H9 (cell line): ENCODE measurements around the gene PRDX2. TPM values are rescaled to one million over a fixed set of nuclear protein-coding genes. Genes with fewer than 3 reads are reported as not detected.
A peak's percentile ranks its signal among the peaks of the same experiment; 100 is the strongest.

ENCODE experiments used
- DNase-seq: peaks from one replicate; pipeline ENCODE4 v3.0.0-alpha.2; 2017
- H2AFZ ChIP-seq: one replicate; pipeline ENCODE4 v1.6.1; 2013; ENCODE audit warnings: mild to moderate bottlenecking, low read length, control low read depth, moderate library complexity
- H2AK5ac ChIP-seq: 2 replicates; pipeline ENCODE4 v1.6.1; 2013; ENCODE audit warnings: low read length, control low read depth, mixed read lengths; ENCODE audit not compliant: insufficient read length
- H2BK120ac ChIP-seq: one replicate; pipeline ENCODE4 v1.6.1; 2013; ENCODE audit warnings: low read depth, mild to moderate bottlenecking, low read length, control low read depth, inconsistent platforms; ENCODE audit not compliant: poor library complexity, severe bottlenecking
- H2BK12ac ChIP-seq: 2 replicates; pipeline ENCODE4 v1.6.1; 2013; ENCODE audit warnings: low read length, control low read depth, mixed read lengths, low read depth; ENCODE audit not compliant: insufficient read length
- H2BK15ac ChIP-seq: 2 replicates; pipeline ENCODE4 v1.6.1; 2013; ENCODE audit warnings: low read depth, low read length, control low read depth
- H2BK20ac ChIP-seq: one replicate; pipeline ENCODE4 v1.6.1; 2013; ENCODE audit warnings: low read depth, mild to moderate bottlenecking, low read length, control low read depth, inconsistent platforms; ENCODE audit not compliant: poor library complexity, severe bottlenecking
- H2BK5ac ChIP-seq: 2 replicates; pipeline ENCODE4 v1.6.1; 2013; ENCODE audit warnings: low read length, control low read depth, mixed read lengths; ENCODE audit not compliant: insufficient read length
- H3K14ac ChIP-seq: 2 replicates; pipeline ENCODE4 v1.6.1; 2013; ENCODE audit warnings: low read length, control low read depth; ENCODE audit not compliant: insufficient read depth
- H3K18ac ChIP-seq: 2 replicates; pipeline ENCODE4 v1.6.1; 2013; ENCODE audit warnings: low read depth, mild to moderate bottlenecking, mixed read lengths, low read length, control low read depth; ENCODE audit not compliant: insufficient read length
- H3K23ac ChIP-seq: 2 replicates; pipeline ENCODE4 v1.6.1; 2013; ENCODE audit warnings: low read length, control low read depth, mixed read lengths, low read depth; ENCODE audit not compliant: insufficient read length
- H3K23me2 ChIP-seq: 2 replicates; pipeline ENCODE4 v1.6.1; 2013; ENCODE audit warnings: low read depth, mild to moderate bottlenecking, mixed read lengths, low read length, control low read depth; ENCODE audit not compliant: insufficient read length, poor library complexity, severe bottlenecking
- H3K27ac ChIP-seq: 2 replicates; pipeline ENCODE4 v1.5.1; 2013; ENCODE audit warnings: low read length, control low read depth, mixed read lengths, low read depth; ENCODE audit not compliant: insufficient read length
- H3K27me3 ChIP-seq: 2 replicates; pipeline ENCODE4 v1.6.1; 2013; ENCODE audit warnings: low read length, control low read depth, inconsistent platforms; ENCODE audit not compliant: insufficient read depth
- H3K4ac ChIP-seq: 2 replicates; pipeline ENCODE4 v1.6.1; 2013; ENCODE audit warnings: low read depth, mild to moderate bottlenecking, control low read depth, inconsistent platforms, low read length, moderate library complexity
- H3K4me1 ChIP-seq: 2 replicates; pipeline ENCODE4 v1.6.1; 2013; ENCODE audit warnings: low read length, control low read depth, inconsistent platforms; ENCODE audit not compliant: insufficient read depth
- H3K4me2 ChIP-seq: 2 replicates; pipeline ENCODE4 v1.6.1; 2013; ENCODE audit warnings: low read length, control low read depth, mixed read lengths; ENCODE audit not compliant: insufficient read length, insufficient read depth
- H3K56ac ChIP-seq: 2 replicates; pipeline ENCODE4 v1.6.1; 2013; ENCODE audit warnings: low read depth, mild to moderate bottlenecking, mixed read lengths, low read length, control low read depth; ENCODE audit not compliant: insufficient read length
- H3K79me1 ChIP-seq: 2 replicates; pipeline ENCODE4 v1.6.1; 2013; ENCODE audit warnings: low read depth, mild to moderate bottlenecking, moderate library complexity, low read length, control low read depth, inconsistent platforms; ENCODE audit not compliant: insufficient read depth, poor library complexity, severe bottlenecking
- H3K79me2 ChIP-seq: 2 replicates; pipeline ENCODE4 v1.6.1; 2013; ENCODE audit warnings: low read length, control low read depth, inconsistent platforms; ENCODE audit not compliant: insufficient read depth
- H3K9ac ChIP-seq: 2 replicates; pipeline ENCODE4 v1.6.1; 2013; ENCODE audit warnings: low read length, control low read depth, mixed read lengths; ENCODE audit not compliant: insufficient read length; ENCODE audit errors: extremely low read depth
- H3K9me3 ChIP-seq: one replicate; pipeline ENCODE4 v1.6.1; 2013; ENCODE audit warnings: low read depth, low read length, inconsistent platforms; ENCODE audit not compliant: control insufficient read depth
- H3T11ph ChIP-seq: one replicate; pipeline ENCODE4 v1.6.1; 2013; ENCODE audit warnings: mild to moderate bottlenecking, low read length, control low read depth, inconsistent platforms
- H4K20me1 ChIP-seq: one replicate; pipeline ENCODE4 v1.6.1; 2013; ENCODE audit not compliant: control insufficient read depth, insufficient read length, insufficient read depth
- H4K5ac ChIP-seq: 2 replicates; pipeline ENCODE4 v1.6.1; 2013; ENCODE audit warnings: low read depth, mild to moderate bottlenecking, mixed read lengths, low read length, control low read depth; ENCODE audit not compliant: insufficient read length
- H4K8ac ChIP-seq: replicated peaks from 2 replicates; pipeline ENCODE4 v1.6.1; 2013; ENCODE audit warnings: low read length, control low read depth, mixed read lengths, low read depth; ENCODE audit not compliant: insufficient read length
- H4K91ac ChIP-seq: 2 replicates; pipeline ENCODE4 v1.6.1; 2013; ENCODE audit warnings: low read depth, mild to moderate bottlenecking, moderate library complexity, mixed read lengths, low read length, control low read depth; ENCODE audit not compliant: insufficient read length
- H3K27ac Mint-ChIP-seq, 3 experiments: 2 replicates in 2 of 3; 3 replicates in 1 of 3; pipeline ENCODE4 v1.8.0; 2020 to 2021; ENCODE audit warnings: mixed read lengths in 3 of 3, mild to moderate bottlenecking in 1 of 3, moderate library complexity in 1 of 3
- H3K27me3 Mint-ChIP-seq: 2 replicates; pipeline ENCODE4 v1.8.0; 2021; ENCODE audit warnings: low read depth, mild to moderate bottlenecking, moderate library complexity, mixed read lengths
- H3K36me3 Mint-ChIP-seq, 3 experiments: 2 replicates in 2 of 3; 3 replicates in 1 of 3; pipeline ENCODE4 v1.8.0; 2020 to 2021; ENCODE audit warnings: low read depth in 3 of 3, mixed read lengths in 3 of 3; ENCODE audit not compliant: insufficient read depth in 1 of 3
- H3K4me1 Mint-ChIP-seq, 2 experiments: 2 replicates each; pipeline ENCODE4 v1.8.0; 2020; ENCODE audit warnings: mixed read lengths in 2 of 2
- H3K4me3 Mint-ChIP-seq, 2 experiments: 2 replicates in 1 of 2; 3 replicates in 1 of 2; pipeline ENCODE4 v1.8.0; 2020 to 2021; ENCODE audit warnings: mild to moderate bottlenecking in 2 of 2, mixed read lengths in 2 of 2, moderate library complexity in 1 of 2
- H3K9me3 Mint-ChIP-seq, 2 experiments: 2 replicates in 1 of 2; 3 replicates in 1 of 2; pipeline ENCODE4 v1.8.0; 2020; ENCODE audit warnings: mild to moderate bottlenecking in 2 of 2, mixed read lengths in 2 of 2, moderate library complexity in 1 of 2
- WGBS: extraction: QIAGEN DNeasy Blood & Tissue Kit; methylation state at CpG from one replicate; pipeline ENCODE4 v1.1.7; 2013; ENCODE audit warnings: missing lambda C conversion rate, low lambda C conversion rate, mixed read lengths; ENCODE audit not compliant: insufficient read length; ENCODE audit errors: extremely low coverage; 5-methylcytosine and 5-hydroxymethylcytosine counted together
- total RNA-seq: library from RNA; stranded (reverse); gene quantifications from 2 replicates; pipeline ENCODE4 v1.2.1, GENCODE V29; 2021
- TF ChIP-seq, protein P1 (sequence below): fragments of 200-600 bp; sonication (generic); conservative IDR thresholded peaks from 3 replicates; pipeline ENCODE4 v1.8.0; 2021; ENCODE audit warnings: antibody characterized with exemption, mild to moderate bottlenecking

Gene PRDX2
- total RNA-seq, 1 experiment from 2014 or later, result 468 TPM

GRCh38 chr19:12769689-12770088, 31.9 kb downstream of the PRDX2 start:
- Mint-ChIP-seq H3K4me1 (peaks cover 17 to 25% of the 10 kb centered on the region in 2 experiments), H3K4me3 (peak overlapping the region in 1 of 2 experiments; percentile 61; a peak in 2 of 5 replicates), H3K9me3 (no peaks in the 10 kb centered on the region), H3K36me3 (peaks cover 29 to 52% (median 51%) of the 10 kb centered on the region in 3 experiments), H3K27ac (peak overlapping the region in 1 of 3 experiments; percentile 58; a peak in 2 of 7 replicates), H3K27me3 (no peaks in the 10 kb centered on the region)
- Histone ChIP-seq H3K9ac (no peak overlapping the region), H3K27ac (no peak overlapping the region), H3K18ac (peak overlapping the region; percentile 50), H3K23me2 (peaks cover under 1% of the 10 kb centered on the region), H2BK15ac (no peak overlapping the region), H3K79me1 (no peaks in the 10 kb centered on the region), H3K56ac (no peak overlapping the region), H4K91ac (no peak overlapping the region), H2AK5ac (no peak overlapping the region), H3K14ac (no peak overlapping the region), H4K5ac (no peak overlapping the region), H3K9me3 (no peaks in the 10 kb centered on the region), H4K20me1 (no peaks in the 10 kb centered on the region), H3K4me2 (no peak overlapping the region), H2BK12ac (no peak overlapping the region), H3K79me2 (no peaks in the 10 kb centered on the region), H3K27me3 (no peaks in the 10 kb centered on the region), H3K4me1 (no peaks in the 10 kb centered on the region; the same call in 1 of the 2 replicates), H2BK5ac (no peak overlapping the region), H3T11ph (no peak overlapping the region), H2BK20ac (no peak overlapping the region), H4K8ac (no peak overlapping the region), H3K23ac (no peak overlapping the region), H2BK120ac (no peak overlapping the region), H3K4ac (no peak overlapping the region), H2AFZ (no peak overlapping the region)
- TF ChIP-seq, protein P1, sequence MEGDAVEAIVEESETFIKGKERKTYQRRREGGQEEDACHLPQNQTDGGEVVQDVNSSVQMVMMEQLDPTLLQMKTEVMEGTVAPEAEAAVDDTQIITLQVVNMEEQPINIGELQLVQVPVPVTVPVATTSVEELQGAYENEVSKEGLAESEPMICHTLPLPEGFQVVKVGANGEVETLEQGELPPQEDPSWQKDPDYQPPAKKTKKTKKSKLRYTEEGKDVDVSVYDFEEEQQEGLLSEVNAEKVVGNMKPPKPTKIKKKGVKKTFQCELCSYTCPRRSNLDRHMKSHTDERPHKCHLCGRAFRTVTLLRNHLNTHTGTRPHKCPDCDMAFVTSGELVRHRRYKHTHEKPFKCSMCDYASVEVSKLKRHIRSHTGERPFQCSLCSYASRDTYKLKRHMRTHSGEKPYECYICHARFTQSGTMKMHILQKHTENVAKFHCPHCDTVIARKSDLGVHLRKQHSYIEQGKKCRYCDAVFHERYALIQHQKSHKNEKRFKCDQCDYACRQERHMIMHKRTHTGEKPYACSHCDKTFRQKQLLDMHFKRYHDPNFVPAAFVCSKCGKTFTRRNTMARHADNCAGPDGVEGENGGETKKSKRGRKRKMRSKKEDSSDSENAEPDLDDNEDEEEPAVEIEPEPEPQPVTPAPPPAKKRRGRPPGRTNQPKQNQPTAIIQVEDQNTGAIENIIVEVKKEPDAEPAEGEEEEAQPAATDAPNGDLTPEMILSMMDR, result no peak
- peak; percentile 93 for DNase-seq
- no CpG with 5 or more reads among the region's 37 CpGs for WGBS
